SK-N-SH (cell line): ENCODE results near the gene SHC3.

ENCODE experiments used
- CHD2 ChIP-seq: fragments of 150-350 bp; IDR thresholded peaks from 2 replicates; pipeline ENCODE4 v1.6.1; 2018; ENCODE audit warnings: low read length; ENCODE audit not compliant: partially characterized antibody
- EP300 ChIP-seq, 2 experiments: IDR thresholded peaks; 2 replicates each; pipeline versions ENCODE4 v1.4.0 to v1.6.1; 2012; ENCODE audit warnings: borderline replicate concordance in 1 of 2, low read depth in 1 of 2, low read length in 1 of 2
- GATA2 ChIP-seq: sonication (generic); formaldehyde crosslinking; IDR thresholded peaks from 2 replicates; pipeline ENCODE4 v1.5.0; 2020; ENCODE audit warnings: mild to moderate bottlenecking, missing genetic modification reagents
- MEF2A ChIP-seq: IDR thresholded peaks from 2 replicates; pipeline ENCODE4 v1.4.0; 2012; ENCODE audit warnings: low read depth, borderline replicate concordance
- NFIC ChIP-seq: IDR thresholded peaks from 2 replicates; pipeline ENCODE4 v1.4.0; 2012; ENCODE audit warnings: borderline replicate concordance
- POLR2AphosphoS5 ChIP-seq: IDR thresholded peaks from 2 replicates; pipeline ENCODE4 v1.6.1; 2012; ENCODE audit warnings: low read depth, low read length
- RAD21 ChIP-seq: IDR thresholded peaks from 2 replicates; pipeline ENCODE4 v1.6.1; 2012; ENCODE audit warnings: mild to moderate bottlenecking, low read length
- SIN3A ChIP-seq: IDR thresholded peaks from 2 replicates; pipeline ENCODE4 v1.6.1; 2012; ENCODE audit warnings: low read depth, mild to moderate bottlenecking, low read length, moderate library complexity, borderline replicate concordance
- TAF1 ChIP-seq: IDR thresholded peaks from 2 replicates; pipeline ENCODE4 v1.6.1; 2012; ENCODE audit warnings: low read depth, mild to moderate bottlenecking, low read length, moderate library complexity, borderline replicate concordance
- TCF12 ChIP-seq: IDR thresholded peaks from 2 replicates; pipeline ENCODE4 v1.4.0; 2012
- YY1 ChIP-seq: IDR thresholded peaks from 2 replicates; pipeline ENCODE4 v1.4.0; 2012; ENCODE audit warnings: low read depth, mild to moderate bottlenecking
- TF ChIP-seq, protein P1 (sequence below): IDR thresholded peaks from 2 replicates; pipeline ENCODE4 v1.6.1; 2012; ENCODE audit warnings: mild to moderate bottlenecking, low read depth, low read length, moderate library complexity
- TF ChIP-seq, protein P2 (sequence below): IDR thresholded peaks from 2 replicates; pipeline ENCODE4 v1.4.0; 2012; ENCODE audit warnings: low read depth
- TF ChIP-seq, protein P3 (sequence below): fragments of 200-600 bp; sonication (generic); IDR thresholded peaks from 2 replicates; pipeline ENCODE4 v1.6.1; 2017; ENCODE audit warnings: antibody characterized with exemption, mild to moderate bottlenecking, moderate library complexity

DNA sequence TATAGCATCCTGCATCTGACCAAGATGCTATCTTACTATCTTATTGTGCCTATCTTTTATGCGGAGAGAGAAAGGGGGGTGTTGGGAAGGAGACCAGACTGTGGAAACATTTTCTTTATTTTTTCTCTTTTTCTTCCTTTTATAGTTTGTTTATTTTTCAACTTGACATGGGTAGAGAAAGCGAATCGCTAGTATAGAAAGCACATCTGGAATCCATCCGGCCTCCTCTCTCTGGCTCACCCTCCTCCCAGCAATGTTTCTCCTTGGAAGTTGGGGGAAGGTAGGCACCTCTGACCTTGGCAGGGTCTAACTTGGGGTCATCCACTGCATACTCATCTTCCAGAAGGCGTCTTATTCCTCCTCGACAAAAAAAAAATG lies 183.4 kb downstream of the SHC3 start:
- TF ChIP-seq, protein P1, sequence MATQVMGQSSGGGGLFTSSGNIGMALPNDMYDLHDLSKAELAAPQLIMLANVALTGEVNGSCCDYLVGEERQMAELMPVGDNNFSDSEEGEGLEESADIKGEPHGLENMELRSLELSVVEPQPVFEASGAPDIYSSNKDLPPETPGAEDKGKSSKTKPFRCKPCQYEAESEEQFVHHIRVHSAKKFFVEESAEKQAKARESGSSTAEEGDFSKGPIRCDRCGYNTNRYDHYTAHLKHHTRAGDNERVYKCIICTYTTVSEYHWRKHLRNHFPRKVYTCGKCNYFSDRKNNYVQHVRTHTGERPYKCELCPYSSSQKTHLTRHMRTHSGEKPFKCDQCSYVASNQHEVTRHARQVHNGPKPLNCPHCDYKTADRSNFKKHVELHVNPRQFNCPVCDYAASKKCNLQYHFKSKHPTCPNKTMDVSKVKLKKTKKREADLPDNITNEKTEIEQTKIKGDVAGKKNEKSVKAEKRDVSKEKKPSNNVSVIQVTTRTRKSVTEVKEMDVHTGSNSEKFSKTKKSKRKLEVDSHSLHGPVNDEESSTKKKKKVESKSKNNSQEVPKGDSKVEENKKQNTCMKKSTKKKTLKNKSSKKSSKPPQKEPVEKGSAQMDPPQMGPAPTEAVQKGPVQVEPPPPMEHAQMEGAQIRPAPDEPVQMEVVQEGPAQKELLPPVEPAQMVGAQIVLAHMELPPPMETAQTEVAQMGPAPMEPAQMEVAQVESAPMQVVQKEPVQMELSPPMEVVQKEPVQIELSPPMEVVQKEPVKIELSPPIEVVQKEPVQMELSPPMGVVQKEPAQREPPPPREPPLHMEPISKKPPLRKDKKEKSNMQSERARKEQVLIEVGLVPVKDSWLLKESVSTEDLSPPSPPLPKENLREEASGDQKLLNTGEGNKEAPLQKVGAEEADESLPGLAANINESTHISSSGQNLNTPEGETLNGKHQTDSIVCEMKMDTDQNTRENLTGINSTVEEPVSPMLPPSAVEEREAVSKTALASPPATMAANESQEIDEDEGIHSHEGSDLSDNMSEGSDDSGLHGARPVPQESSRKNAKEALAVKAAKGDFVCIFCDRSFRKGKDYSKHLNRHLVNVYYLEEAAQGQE = no peak
- TF ChIP-seq, protein P2, sequence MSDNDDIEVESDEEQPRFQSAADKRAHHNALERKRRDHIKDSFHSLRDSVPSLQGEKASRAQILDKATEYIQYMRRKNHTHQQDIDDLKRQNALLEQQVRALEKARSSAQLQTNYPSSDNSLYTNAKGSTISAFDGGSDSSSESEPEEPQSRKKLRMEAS = no peak
- TF ChIP-seq POLR2AphosphoS5 (no peak), TCF12 (no peak), YY1 (no peak), RAD21 (no peak), SIN3A (no peak), CHD2 (no peak), NFIC (no peak), MEF2A (no peak), TAF1 (no peak), EP300 (IDR thresholded peaks at IDR 0.05; ENCODE audit: borderline replicate concordance in 1 of 2, low read depth in 1 of 2, low read length in 1 of 2) (no peak), GATA2 (CRISPR knock-in tag) (no peak)
- TF ChIP-seq, protein P3, sequence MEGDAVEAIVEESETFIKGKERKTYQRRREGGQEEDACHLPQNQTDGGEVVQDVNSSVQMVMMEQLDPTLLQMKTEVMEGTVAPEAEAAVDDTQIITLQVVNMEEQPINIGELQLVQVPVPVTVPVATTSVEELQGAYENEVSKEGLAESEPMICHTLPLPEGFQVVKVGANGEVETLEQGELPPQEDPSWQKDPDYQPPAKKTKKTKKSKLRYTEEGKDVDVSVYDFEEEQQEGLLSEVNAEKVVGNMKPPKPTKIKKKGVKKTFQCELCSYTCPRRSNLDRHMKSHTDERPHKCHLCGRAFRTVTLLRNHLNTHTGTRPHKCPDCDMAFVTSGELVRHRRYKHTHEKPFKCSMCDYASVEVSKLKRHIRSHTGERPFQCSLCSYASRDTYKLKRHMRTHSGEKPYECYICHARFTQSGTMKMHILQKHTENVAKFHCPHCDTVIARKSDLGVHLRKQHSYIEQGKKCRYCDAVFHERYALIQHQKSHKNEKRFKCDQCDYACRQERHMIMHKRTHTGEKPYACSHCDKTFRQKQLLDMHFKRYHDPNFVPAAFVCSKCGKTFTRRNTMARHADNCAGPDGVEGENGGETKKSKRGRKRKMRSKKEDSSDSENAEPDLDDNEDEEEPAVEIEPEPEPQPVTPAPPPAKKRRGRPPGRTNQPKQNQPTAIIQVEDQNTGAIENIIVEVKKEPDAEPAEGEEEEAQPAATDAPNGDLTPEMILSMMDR = no peak
